ENCODE data around the gene KRT73. TPM values are rescaled to one million over a fixed set of nuclear protein-coding genes. Genes with fewer than 3 reads are reported as not detected.

KRT73 gene
- total RNA-seq, 1 experiment from 2014 or later = not detected

DNA sequence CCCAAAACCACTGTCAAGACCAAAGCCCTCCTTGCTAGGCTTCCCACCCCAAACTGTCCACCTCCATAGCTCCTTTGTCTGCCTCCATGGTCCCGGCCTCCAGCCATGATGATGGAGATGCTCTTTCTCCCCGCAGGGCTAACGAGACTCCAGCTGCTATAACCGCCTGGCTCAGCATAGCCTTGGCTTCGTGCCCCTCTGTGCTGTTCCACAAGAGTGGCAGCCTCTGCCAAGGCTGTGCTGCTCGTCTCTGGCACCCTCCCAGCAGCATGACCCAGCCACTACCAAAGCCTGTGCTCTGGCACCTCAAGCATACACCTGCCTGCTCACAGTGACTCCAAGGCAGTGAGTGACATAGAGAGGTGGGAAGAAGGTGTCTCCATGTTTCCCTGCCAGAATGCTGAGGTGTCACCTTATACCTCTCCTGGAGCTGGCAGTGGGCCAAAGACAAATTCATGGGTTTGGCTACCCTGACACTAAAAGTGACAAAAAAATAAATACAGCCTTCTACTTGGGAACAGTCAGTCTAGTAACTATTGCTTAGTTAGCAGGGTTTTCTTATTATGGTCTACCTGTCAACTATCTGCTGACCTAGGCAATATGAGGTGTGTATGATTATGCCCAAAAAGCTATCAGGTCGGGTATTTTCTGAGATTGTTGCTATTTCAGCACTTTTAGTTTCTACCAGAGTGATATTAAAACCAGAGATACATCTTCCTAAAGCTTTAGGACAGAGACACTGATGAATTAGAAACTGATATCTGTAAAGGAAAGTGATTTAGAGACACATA, 16.1 kb upstream of the KRT73 start (continued):
- TF ChIP-seq, protein P1, sequence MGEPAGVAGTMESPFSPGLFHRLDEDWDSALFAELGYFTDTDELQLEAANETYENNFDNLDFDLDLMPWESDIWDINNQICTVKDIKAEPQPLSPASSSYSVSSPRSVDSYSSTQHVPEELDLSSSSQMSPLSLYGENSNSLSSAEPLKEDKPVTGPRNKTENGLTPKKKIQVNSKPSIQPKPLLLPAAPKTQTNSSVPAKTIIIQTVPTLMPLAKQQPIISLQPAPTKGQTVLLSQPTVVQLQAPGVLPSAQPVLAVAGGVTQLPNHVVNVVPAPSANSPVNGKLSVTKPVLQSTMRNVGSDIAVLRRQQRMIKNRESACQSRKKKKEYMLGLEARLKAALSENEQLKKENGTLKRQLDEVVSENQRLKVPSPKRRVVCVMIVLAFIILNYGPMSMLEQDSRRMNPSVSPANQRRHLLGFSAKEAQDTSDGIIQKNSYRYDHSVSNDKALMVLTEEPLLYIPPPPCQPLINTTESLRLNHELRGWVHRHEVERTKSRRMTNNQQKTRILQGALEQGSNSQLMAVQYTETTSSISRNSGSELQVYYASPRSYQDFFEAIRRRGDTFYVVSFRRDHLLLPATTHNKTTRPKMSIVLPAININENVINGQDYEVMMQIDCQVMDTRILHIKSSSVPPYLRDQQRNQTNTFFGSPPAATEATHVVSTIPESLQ (CRISPR knock-in tag; IDR thresholded peaks at IDR 0.05) = no peak
- TF ChIP-seq NFE2L1 (CRISPR knock-in tag; IDR thresholded peaks at IDR 0.05) = no peak
- no peak for TF ChIP-seq CREM (CRISPR knock-in tag; IDR thresholded peaks at IDR 0.05)
- TF ChIP-seq, protein P2, sequence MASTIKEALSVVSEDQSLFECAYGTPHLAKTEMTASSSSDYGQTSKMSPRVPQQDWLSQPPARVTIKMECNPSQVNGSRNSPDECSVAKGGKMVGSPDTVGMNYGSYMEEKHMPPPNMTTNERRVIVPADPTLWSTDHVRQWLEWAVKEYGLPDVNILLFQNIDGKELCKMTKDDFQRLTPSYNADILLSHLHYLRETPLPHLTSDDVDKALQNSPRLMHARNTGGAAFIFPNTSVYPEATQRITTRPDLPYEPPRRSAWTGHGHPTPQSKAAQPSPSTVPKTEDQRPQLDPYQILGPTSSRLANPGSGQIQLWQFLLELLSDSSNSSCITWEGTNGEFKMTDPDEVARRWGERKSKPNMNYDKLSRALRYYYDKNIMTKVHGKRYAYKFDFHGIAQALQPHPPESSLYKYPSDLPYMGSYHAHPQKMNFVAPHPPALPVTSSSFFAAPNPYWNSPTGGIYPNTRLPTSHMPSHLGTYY (CRISPR knock-in tag; IDR thresholded peaks at IDR 0.05) = no peak

DNA sequence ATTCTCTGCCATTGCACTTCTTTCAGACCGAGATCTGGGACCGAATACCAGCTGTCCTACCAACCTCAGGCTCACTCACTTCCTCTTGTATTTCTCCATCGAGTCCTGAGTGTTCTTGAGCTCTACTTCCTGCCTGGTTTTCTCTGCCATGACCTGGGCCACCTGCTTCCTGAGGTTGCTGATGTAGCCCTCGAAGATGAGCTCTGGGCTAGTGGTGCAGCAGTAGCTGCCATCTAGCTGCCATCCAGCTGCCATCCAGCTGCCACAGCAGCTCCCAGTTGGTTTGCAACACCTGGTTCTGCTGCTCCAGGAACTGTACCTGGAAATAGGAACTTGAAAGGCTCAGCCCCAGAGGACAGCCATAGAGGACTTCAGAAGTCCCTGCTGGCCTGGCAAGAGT, 15.0 kb upstream of the KRT73 start:
- ATAC-seq (no peak), DNase-seq (ENCODE audit: low spot score) (no peak)
- TF ChIP-seq MYBL2 (CRISPR knock-in tag; IDR thresholded peaks at IDR 0.05) = no peak
- TF ChIP-seq, protein P3, sequence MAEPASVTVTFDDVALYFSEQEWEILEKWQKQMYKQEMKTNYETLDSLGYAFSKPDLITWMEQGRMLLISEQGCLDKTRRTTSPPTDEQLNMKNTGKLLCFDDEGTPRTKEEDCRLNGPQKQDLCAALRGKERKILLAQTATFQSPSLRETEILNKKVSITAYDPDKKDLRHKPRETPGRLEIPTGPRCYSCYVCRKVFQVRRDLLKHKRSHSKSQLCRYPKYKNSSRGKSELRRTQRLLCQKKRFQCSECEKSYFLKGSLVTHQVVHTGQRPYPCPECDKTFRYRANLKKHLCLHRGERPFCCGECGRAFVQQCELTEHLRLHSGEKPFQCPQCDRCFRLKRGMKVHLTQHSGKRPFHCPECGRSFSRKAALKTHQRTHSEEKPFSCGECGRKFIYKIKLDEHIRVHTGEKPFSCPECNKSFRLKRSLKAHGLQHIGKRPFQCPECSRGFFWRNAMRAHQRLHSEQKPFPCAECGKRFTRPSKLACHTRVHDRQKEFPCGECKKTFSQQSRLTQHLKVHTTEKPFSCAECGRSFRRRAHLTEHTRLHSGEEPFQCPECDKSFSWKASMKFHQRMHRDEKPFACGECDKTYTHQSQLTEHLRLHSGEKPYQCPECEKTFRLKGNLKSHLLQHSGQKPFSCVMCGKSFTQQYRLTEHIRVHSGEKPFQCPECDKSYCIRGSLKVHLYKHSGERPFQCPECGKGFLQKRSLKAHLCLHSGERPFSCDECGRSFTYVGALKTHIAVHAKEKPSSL (CRISPR knock-in tag; conservative IDR thresholded peaks at IDR 0.05) = no peak
- TF ChIP-seq, protein P4, sequence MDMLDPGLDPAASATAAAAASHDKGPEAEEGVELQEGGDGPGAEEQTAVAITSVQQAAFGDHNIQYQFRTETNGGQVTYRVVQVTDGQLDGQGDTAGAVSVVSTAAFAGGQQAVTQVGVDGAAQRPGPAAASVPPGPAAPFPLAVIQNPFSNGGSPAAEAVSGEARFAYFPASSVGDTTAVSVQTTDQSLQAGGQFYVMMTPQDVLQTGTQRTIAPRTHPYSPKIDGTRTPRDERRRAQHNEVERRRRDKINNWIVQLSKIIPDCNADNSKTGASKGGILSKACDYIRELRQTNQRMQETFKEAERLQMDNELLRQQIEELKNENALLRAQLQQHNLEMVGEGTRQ (CRISPR knock-in tag; IDR thresholded peaks at IDR 0.05) = no peak
- no peak for TF ChIP-seq ZNF121 (CRISPR knock-in tag; IDR thresholded peaks at IDR 0.05)
- no peak for TF ChIP-seq NR1H2 (CRISPR knock-in tag; IDR thresholded peaks at IDR 0.05)
- no peak for TF ChIP-seq SMAD3 (CRISPR knock-in tag; IDR thresholded peaks at IDR 0.05; ENCODE audit: borderline replicate concordance)
- no peak for TF ChIP-seq EMX1 (CRISPR knock-in tag; IDR thresholded peaks at IDR 0.05)
- no peak for TF ChIP-seq ZNF423 (CRISPR knock-in tag; IDR thresholded peaks at IDR 0.05)
- TF ChIP-seq, protein P5, sequence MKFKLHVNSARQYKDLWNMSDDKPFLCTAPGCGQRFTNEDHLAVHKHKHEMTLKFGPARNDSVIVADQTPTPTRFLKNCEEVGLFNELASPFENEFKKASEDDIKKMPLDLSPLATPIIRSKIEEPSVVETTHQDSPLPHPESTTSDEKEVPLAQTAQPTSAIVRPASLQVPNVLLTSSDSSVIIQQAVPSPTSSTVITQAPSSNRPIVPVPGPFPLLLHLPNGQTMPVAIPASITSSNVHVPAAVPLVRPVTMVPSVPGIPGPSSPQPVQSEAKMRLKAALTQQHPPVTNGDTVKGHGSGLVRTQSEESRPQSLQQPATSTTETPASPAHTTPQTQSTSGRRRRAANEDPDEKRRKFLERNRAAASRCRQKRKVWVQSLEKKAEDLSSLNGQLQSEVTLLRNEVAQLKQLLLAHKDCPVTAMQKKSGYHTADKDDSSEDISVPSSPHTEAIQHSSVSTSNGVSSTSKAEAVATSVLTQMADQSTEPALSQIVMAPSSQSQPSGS (CRISPR knock-in tag; IDR thresholded peaks at IDR 0.05; ENCODE audit: borderline replicate concordance, low read depth) = no peak
- TF ChIP-seq FOXP1 (CRISPR knock-in tag; IDR thresholded peaks at IDR 0.05; ENCODE audit: borderline replicate concordance) = no peak
- TF ChIP-seq, protein P6, sequence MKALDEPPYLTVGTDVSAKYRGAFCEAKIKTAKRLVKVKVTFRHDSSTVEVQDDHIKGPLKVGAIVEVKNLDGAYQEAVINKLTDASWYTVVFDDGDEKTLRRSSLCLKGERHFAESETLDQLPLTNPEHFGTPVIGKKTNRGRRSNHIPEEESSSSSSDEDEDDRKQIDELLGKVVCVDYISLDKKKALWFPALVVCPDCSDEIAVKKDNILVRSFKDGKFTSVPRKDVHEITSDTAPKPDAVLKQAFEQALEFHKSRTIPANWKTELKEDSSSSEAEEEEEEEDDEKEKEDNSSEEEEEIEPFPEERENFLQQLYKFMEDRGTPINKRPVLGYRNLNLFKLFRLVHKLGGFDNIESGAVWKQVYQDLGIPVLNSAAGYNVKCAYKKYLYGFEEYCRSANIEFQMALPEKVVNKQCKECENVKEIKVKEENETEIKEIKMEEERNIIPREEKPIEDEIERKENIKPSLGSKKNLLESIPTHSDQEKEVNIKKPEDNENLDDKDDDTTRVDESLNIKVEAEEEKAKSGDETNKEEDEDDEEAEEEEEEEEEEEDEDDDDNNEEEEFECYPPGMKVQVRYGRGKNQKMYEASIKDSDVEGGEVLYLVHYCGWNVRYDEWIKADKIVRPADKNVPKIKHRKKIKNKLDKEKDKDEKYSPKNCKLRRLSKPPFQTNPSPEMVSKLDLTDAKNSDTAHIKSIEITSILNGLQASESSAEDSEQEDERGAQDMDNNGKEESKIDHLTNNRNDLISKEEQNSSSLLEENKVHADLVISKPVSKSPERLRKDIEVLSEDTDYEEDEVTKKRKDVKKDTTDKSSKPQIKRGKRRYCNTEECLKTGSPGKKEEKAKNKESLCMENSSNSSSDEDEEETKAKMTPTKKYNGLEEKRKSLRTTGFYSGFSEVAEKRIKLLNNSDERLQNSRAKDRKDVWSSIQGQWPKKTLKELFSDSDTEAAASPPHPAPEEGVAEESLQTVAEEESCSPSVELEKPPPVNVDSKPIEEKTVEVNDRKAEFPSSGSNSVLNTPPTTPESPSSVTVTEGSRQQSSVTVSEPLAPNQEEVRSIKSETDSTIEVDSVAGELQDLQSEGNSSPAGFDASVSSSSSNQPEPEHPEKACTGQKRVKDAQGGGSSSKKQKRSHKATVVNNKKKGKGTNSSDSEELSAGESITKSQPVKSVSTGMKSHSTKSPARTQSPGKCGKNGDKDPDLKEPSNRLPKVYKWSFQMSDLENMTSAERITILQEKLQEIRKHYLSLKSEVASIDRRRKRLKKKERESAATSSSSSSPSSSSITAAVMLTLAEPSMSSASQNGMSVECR (CRISPR knock-in tag; IDR thresholded peaks at IDR 0.05; ENCODE audit: borderline replicate concordance) = no peak
- TF ChIP-seq NFE2L1 (CRISPR knock-in tag; IDR thresholded peaks at IDR 0.05) = no peak
- TF ChIP-seq, protein P7, sequence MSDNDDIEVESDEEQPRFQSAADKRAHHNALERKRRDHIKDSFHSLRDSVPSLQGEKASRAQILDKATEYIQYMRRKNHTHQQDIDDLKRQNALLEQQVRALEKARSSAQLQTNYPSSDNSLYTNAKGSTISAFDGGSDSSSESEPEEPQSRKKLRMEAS (CRISPR knock-in tag; IDR thresholded peaks at IDR 0.05) = no peak
- TF ChIP-seq TCF7 (CRISPR knock-in tag; IDR thresholded peaks at IDR 0.05; ENCODE audit: low read depth) = no peak
- H3K4me1 Mint-ChIP-seq = no peaks in the 10 kb centered on the region
- no peak overlapping the region for H3K4me3 Mint-ChIP-seq
- no peak overlapping the region for H3K27ac Mint-ChIP-seq
- ChIA-PET POLR2A (interaction anchor here (0.6 kb wide), 1 partner anchor 841 kb away, joined by 3 read pairs; no protein-coding TSS in a partner anchor), CTCF (interaction anchor here (0.7 to 2.3 kb wide), 5 partner anchors 9 to 246 kb away, joined by 3 to 10 read pairs (median 4); no protein-coding TSS in a partner anchor)
- H3K27me3 Mint-ChIP-seq (ENCODE audit: low read depth) = no peaks in the 10 kb centered on the region
- H3K9me3 Mint-ChIP-seq = no peaks in the 10 kb centered on the region
- H3K36me3 Mint-ChIP-seq = no peaks in the 10 kb centered on the region
